Measurements from ENCODE around the gene NOTO.

DNA sequence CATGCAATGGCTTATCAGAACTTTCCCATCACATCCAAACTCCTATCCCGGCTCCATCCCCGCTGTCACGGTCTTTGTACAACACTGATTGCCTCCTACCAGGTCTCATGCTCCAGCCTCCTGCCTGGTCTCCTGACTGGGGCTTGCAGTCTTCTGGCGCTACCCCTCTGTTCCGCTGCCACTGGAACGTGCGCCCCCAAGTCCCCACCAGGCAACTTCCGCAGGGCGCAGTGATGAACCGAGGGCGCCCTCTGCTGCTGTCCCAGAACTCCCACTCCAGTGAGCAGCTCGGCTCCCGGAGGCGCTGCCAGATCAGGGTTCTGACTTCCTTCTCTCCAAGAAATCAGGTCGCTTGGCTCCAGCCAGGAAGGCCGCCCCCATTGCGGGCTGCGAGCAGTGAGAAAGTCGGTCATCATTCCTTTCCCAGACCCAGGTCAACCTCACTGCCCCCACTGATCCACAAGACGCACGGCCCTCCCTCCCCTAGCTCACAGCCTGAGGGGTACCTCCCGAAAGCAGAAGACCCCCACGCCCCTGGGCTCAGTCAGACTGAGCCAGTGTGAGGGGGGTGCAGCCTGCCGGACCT, 45.7 kb upstream of the NOTO start:
- TF ChIP-seq, protein P1, sequence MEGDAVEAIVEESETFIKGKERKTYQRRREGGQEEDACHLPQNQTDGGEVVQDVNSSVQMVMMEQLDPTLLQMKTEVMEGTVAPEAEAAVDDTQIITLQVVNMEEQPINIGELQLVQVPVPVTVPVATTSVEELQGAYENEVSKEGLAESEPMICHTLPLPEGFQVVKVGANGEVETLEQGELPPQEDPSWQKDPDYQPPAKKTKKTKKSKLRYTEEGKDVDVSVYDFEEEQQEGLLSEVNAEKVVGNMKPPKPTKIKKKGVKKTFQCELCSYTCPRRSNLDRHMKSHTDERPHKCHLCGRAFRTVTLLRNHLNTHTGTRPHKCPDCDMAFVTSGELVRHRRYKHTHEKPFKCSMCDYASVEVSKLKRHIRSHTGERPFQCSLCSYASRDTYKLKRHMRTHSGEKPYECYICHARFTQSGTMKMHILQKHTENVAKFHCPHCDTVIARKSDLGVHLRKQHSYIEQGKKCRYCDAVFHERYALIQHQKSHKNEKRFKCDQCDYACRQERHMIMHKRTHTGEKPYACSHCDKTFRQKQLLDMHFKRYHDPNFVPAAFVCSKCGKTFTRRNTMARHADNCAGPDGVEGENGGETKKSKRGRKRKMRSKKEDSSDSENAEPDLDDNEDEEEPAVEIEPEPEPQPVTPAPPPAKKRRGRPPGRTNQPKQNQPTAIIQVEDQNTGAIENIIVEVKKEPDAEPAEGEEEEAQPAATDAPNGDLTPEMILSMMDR (IDR thresholded peaks at IDR 0.05): peak; percentile 93
- TF ChIP-seq EHMT2 (IDR thresholded peaks at IDR 0.05; ENCODE audit: low read depth) (no peak), POLR2A (IDR thresholded peaks at IDR 0.05; ENCODE audit: low read length) (no peak), RAD21 (conservative IDR thresholded peaks at IDR 0.05 in 1 of 2, IDR thresholded peaks at IDR 0.05 in 1 of 2) (peak; percentile 96 to 97), JUN (IDR thresholded peaks at IDR 0.05) (no peak), CEBPB (IDR thresholded peaks at IDR 0.05) (no peak), RFX5 (IDR thresholded peaks at IDR 0.05) (no peak), FOSL2 (IDR thresholded peaks at IDR 0.05) (no peak), FOSL2 (CRISPR knock-in tag; IDR thresholded peaks at IDR 0.05) (no peak), CBX2 (IDR thresholded peaks at IDR 0.05; ENCODE audit: borderline replicate concordance, low read depth) (no peak), CHD2 (IDR thresholded peaks at IDR 0.05; ENCODE audit: low read length, partially characterized antibody) (no peak)
- TF ChIP-seq, protein P2, sequence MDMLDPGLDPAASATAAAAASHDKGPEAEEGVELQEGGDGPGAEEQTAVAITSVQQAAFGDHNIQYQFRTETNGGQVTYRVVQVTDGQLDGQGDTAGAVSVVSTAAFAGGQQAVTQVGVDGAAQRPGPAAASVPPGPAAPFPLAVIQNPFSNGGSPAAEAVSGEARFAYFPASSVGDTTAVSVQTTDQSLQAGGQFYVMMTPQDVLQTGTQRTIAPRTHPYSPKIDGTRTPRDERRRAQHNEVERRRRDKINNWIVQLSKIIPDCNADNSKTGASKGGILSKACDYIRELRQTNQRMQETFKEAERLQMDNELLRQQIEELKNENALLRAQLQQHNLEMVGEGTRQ (IDR thresholded peaks at IDR 0.05): no peak
- TF ChIP-seq, protein P3, sequence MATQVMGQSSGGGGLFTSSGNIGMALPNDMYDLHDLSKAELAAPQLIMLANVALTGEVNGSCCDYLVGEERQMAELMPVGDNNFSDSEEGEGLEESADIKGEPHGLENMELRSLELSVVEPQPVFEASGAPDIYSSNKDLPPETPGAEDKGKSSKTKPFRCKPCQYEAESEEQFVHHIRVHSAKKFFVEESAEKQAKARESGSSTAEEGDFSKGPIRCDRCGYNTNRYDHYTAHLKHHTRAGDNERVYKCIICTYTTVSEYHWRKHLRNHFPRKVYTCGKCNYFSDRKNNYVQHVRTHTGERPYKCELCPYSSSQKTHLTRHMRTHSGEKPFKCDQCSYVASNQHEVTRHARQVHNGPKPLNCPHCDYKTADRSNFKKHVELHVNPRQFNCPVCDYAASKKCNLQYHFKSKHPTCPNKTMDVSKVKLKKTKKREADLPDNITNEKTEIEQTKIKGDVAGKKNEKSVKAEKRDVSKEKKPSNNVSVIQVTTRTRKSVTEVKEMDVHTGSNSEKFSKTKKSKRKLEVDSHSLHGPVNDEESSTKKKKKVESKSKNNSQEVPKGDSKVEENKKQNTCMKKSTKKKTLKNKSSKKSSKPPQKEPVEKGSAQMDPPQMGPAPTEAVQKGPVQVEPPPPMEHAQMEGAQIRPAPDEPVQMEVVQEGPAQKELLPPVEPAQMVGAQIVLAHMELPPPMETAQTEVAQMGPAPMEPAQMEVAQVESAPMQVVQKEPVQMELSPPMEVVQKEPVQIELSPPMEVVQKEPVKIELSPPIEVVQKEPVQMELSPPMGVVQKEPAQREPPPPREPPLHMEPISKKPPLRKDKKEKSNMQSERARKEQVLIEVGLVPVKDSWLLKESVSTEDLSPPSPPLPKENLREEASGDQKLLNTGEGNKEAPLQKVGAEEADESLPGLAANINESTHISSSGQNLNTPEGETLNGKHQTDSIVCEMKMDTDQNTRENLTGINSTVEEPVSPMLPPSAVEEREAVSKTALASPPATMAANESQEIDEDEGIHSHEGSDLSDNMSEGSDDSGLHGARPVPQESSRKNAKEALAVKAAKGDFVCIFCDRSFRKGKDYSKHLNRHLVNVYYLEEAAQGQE (IDR thresholded peaks at IDR 0.05): no peak
- TF ChIP-seq, protein P4, sequence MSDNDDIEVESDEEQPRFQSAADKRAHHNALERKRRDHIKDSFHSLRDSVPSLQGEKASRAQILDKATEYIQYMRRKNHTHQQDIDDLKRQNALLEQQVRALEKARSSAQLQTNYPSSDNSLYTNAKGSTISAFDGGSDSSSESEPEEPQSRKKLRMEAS (IDR thresholded peaks at IDR 0.05): no peak

Data from A549 (cell line).